Measurements from ENCODE around the gene TMEM100.

DNA sequence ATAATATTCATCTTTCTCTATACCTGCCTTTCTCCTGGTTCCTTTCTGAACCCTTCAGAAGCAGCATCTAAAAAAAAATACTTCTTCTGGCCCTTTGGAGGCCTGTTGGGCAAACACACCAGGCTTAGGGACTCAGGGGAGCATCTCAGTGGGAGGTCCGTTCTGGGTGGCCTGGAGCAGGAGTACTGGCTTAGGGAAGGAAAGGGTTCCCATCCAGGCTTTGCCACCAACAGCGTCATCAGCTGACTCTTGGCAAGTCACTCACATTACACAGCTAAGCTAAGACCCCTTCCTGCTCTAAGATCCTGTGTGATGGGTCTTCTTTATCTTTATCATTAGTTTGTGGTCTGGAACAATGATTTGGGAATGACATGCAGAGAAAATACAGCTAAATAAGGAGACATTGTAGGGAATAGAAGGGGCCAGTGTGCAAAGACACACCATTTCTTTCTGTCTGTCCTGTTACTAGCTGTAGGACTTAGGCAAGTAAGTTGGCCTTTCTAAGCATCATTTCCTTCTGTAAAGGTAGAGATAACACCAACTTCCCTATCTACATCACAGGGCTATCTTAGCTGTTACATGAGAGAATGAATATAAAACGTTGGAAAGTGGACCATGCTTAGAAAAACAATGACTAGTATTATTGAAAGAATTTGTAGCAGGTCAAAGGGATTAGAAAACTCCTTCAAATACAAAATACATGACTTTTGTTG, 38.1 kb upstream of the TMEM100 start:
- TF ChIP-seq SP1 (IDR thresholded peaks at IDR 0.05) (no peak), SUZ12 (IDR thresholded peaks at IDR 0.05) (no peak), NFRKB (IDR thresholded peaks at IDR 0.05) (no peak)

All from HEK293T (cell line).